Naive thymus-derived CD4-positive, alpha-beta T cell (primary cell): ENCODE results near the gene MYCL. TPM values are rescaled to one million over a fixed set of nuclear protein-coding genes. Genes with fewer than 3 reads are reported as not detected.

Experiments
- ATAC-seq: fragments of 150-1000 bp; cut with Tn5 transposase; 2 replicates; pipeline ENCODE4 v1.10.0; 2021; ENCODE audit warnings: mild to moderate bottlenecking, moderate library complexity
- CTCF ChIA-PET: fragments of 350-600 bp; sonication (Branson Sonifier 250); formaldehyde crosslinking; loops from one replicate; lab custom pipeline; 2021; ENCODE audit warnings: antibody characterized with exemption; lab: Charles Lee
- POLR2A ChIA-PET: fragments of 350-600 bp; sonication (Branson Sonifier 250); formaldehyde crosslinking; loops from one replicate; lab custom pipeline; 2021; ENCODE audit warnings: antibody characterized with exemption, inconsistent platforms; lab: Charles Lee
- DNase-seq, 9 donors: peaks; one replicate each; pipeline versions ENCODE4 v3.0.0 to v3.0.0-alpha.2; 2020 to 2022; ENCODE audit warnings: mixed read lengths in 1 of 9
- H3K27ac ChIP-seq: one replicate; pipeline ENCODE4 v1.7.0; 2013; ENCODE audit warnings: mild to moderate bottlenecking, low read depth, low read length, moderate library complexity
- H3K27me3 ChIP-seq, 2 donors: one replicate each; pipeline ENCODE4 v1.7.0; 2013; ENCODE audit warnings: low read length in 2 of 2, mild to moderate bottlenecking in 2 of 2, moderate library complexity in 2 of 2; ENCODE audit not compliant: control insufficient read depth in 2 of 2, insufficient read depth in 2 of 2
- H3K36me3 ChIP-seq, 3 experiments: 1 replicate in 2 of 3; 2 replicates in 1 of 3; pipeline ENCODE4 v1.7.0; 2013; ENCODE audit warnings: low read length in 3 of 3, mild to moderate bottlenecking in 3 of 3, moderate library complexity in 1 of 3; ENCODE audit not compliant: insufficient read depth in 3 of 3, control insufficient read depth in 2 of 3
- H3K4me1 ChIP-seq, 2 donors: one replicate each; pipeline ENCODE4 v1.7.0; 2013; ENCODE audit warnings: low read length in 2 of 2, mild to moderate bottlenecking in 2 of 2, moderate library complexity in 1 of 2; ENCODE audit not compliant: control insufficient read depth in 2 of 2, insufficient read depth in 2 of 2
- H3K4me3 ChIP-seq: 2 replicates; pipeline ENCODE4 v1.7.0; 2013; ENCODE audit warnings: mild to moderate bottlenecking, low read length
- H3K9me3 ChIP-seq, 3 experiments: 1 replicate in 2 of 3; 2 replicates in 1 of 3; pipeline ENCODE4 v1.7.0; 2013; ENCODE audit warnings: low read length in 3 of 3; ENCODE audit not compliant: control insufficient read depth in 2 of 3
- H3K27ac Mint-ChIP-seq, 9 donors: one replicate each; pipeline ENCODE4 v1.8.0; 2020 to 2022; ENCODE audit warnings: mixed read lengths in 9 of 9, mild to moderate bottlenecking in 8 of 9, moderate library complexity in 5 of 9, inconsistent platforms in 2 of 9
- H3K27me3 Mint-ChIP-seq, 5 donors: one replicate each; pipeline ENCODE4 v1.8.0; 2021 to 2022; ENCODE audit warnings: mixed read lengths in 5 of 5, mild to moderate bottlenecking in 1 of 5
- H3K36me3 Mint-ChIP-seq, 5 donors: one replicate each; pipeline ENCODE4 v1.8.0; 2020 to 2022; ENCODE audit warnings: mixed read lengths in 5 of 5, mild to moderate bottlenecking in 3 of 5, inconsistent platforms in 1 of 5
- H3K4me1 Mint-ChIP-seq, 7 donors: one replicate each; pipeline ENCODE4 v1.8.0; 2020 to 2022; ENCODE audit warnings: mixed read lengths in 7 of 7, mild to moderate bottlenecking in 3 of 7, inconsistent platforms in 1 of 7
- H3K4me3 Mint-ChIP-seq, 10 donors: one replicate each; pipeline ENCODE4 v1.8.0; 2020 to 2022; ENCODE audit warnings: mild to moderate bottlenecking in 10 of 10, mixed read lengths in 10 of 10, moderate library complexity in 6 of 10, inconsistent platforms in 2 of 10
- H3K9me3 Mint-ChIP-seq, 11 donors: one replicate each; pipeline ENCODE4 v1.8.0; 2020 to 2022; ENCODE audit warnings: mixed read lengths in 11 of 11, mild to moderate bottlenecking in 4 of 11, inconsistent platforms in 1 of 11, moderate library complexity in 1 of 11
- intact Hi-C, 2 donors: fragments of 100-400 bp; cut with micrococcal nuclease; formaldehyde crosslinking; loops; one replicate each; pipeline ENCODE4 v1.15.1; 2023
- polyA plus RNA-seq, 2 donors: library from polyadenylated mRNA; unstranded; fragments of 300-500 nt; fragmentation: Illumina TruSeq; gene quantifications; one replicate each; pipeline ENCODE4 v1.2.3, GENCODE V29; 2021
- total RNA-seq, 6 experiments: library from RNA in 5 of 6; stranded (reverse) in 5 of 6; gene quantifications; 1 replicate in 5 of 6; 2 replicates in 1 of 6; pipeline ENCODE4 v1.2.3 and lab custom pipeline; 2021 to 2026

The MYCL gene
- total and polyA plus RNA-seq, 7 experiments from 2014 or later = 0.05 to 8.1 (median 0.46) TPM; not detected in 2

DNA sequence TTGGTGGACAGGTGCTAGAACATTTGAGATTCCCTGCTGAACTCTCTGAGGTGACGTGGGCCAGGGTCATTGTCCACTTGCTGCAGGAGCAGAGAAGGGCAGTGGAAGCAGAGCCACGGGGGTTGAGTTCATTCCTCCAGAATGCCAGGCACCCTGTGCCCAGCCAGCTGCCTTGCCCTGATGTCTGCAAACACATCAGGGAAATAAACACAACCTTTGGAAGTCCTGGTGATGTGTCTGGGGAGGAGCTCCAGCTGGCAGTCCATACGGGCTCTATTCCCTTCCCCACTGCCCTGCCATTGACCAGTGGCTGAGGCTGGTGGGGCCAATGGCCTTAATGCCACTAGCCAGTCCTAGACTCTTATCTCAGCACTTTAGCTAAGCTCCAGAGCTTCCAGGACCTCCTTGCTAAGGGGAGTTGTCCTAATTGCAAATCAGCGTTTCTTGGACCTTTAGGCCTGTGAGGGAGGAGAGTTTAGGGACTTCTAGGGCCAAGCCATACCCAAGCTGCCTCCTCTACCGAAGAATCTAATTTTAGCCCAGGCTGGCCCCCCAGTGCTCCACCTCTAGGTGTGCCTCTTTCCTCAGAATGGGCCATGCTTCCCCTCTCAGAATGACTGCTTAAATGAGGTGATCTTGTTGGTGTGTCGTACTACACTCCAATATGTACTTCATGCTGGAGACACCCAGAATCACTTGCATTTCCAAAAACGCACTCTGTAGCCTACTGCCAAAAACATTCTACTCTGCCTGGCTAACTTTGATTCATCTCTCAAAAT, 27.3 kb upstream of the MYCL start:
- no peak overlapping the region for H3K27ac Mint-ChIP-seq
- H3K4me3 ChIP-seq = no peak overlapping the region
- H3K9me3 Mint-ChIP-seq = no peaks in the 10 kb centered on the region
- ATAC-seq (no peak), DNase-seq (no peak)
- no peaks in the 10 kb centered on the region for H3K9me3 ChIP-seq
- no peaks in the 10 kb centered on the region for H3K36me3 Mint-ChIP-seq
- no peak overlapping the region for H3K4me3 Mint-ChIP-seq
- no peaks in the 10 kb centered on the region for H3K36me3 ChIP-seq
- no peaks in the 10 kb centered on the region for H3K4me1 ChIP-seq
- peaks cover 0 to 6% (median 3%) of the 10 kb centered on the region in 5 donors for H3K27me3 Mint-ChIP-seq
- intact Hi-C loops = no loop called here
- H3K4me1 Mint-ChIP-seq = peaks cover 0 to 3% (median 0%) of the 10 kb centered on the region in 7 donors
- no peak overlapping the region for H3K27ac ChIP-seq
- H3K27me3 ChIP-seq = no peaks in the 10 kb centered on the region
- POLR2A ChIA-PET = no interaction called here
- CTCF ChIA-PET = interaction anchor here (0.5 to 0.8 kb wide), 3 partner anchors 8 to 62 kb away, joined by 3 to 6 read pairs (median 3); no protein-coding TSS in a partner anchor

GRCh38 chr1:39927538-39927937, 25.8 kb upstream of the MYCL start:
- no peak overlapping the region for H3K27ac ChIP-seq
- Mint-ChIP-seq H3K27ac (no peak overlapping the region), H3K9me3 (no peaks in the 10 kb centered on the region), H3K4me3 (no peak overlapping the region), H3K27me3 (peaks cover 0 to 5% (median 3%) of the 10 kb centered on the region in 5 donors), H3K4me1 (peaks cover 0 to 3% (median 0%) of the 10 kb centered on the region in 7 donors), H3K36me3 (no peaks in the 10 kb centered on the region)
- H3K4me1 ChIP-seq = no peaks in the 10 kb centered on the region
- no peak overlapping the region for H3K4me3 ChIP-seq
- ATAC-seq = no peak
- H3K9me3 ChIP-seq = no peaks in the 10 kb centered on the region
- ChIA-PET CTCF (no interaction called here), POLR2A (no interaction called here)
- no peaks in the 10 kb centered on the region for H3K27me3 ChIP-seq
- intact Hi-C loops = no loop called here
- H3K36me3 ChIP-seq = no peaks in the 10 kb centered on the region
- DNase-seq = no peak

- no peaks in the 10 kb centered on the region for H3K9me3 ChIP-seq
- ATAC-seq (no peak), DNase-seq (no peak)
- H3K9me3 Mint-ChIP-seq = no peaks in the 10 kb centered on the region
- intact Hi-C loops = no loop called here
- H3K4me1 ChIP-seq = no peaks in the 10 kb centered on the region
- H3K4me3 ChIP-seq = no peak overlapping the region
- H3K4me1 Mint-ChIP-seq = peaks cover 0 to 3% (median 0%) of the 10 kb centered on the region in 7 donors
- peaks cover 0 to 4% (median 1%) of the 10 kb centered on the region in 5 donors for H3K27me3 Mint-ChIP-seq
- H3K36me3 Mint-ChIP-seq = no peaks in the 10 kb centered on the region
- no peak overlapping the region for H3K27ac Mint-ChIP-seq
- no peaks in the 10 kb centered on the region for H3K36me3 ChIP-seq
- CTCF ChIA-PET = no interaction called here
- no peaks in the 10 kb centered on the region for H3K27me3 ChIP-seq
- no peak overlapping the region for H3K4me3 Mint-ChIP-seq
- POLR2A ChIA-PET = no interaction called here
- H3K27ac ChIP-seq = no peak overlapping the region
These were observed 25.1 kb upstream of the MYCL start for GRCh38 chr1:39926820-39927219.

DNA sequence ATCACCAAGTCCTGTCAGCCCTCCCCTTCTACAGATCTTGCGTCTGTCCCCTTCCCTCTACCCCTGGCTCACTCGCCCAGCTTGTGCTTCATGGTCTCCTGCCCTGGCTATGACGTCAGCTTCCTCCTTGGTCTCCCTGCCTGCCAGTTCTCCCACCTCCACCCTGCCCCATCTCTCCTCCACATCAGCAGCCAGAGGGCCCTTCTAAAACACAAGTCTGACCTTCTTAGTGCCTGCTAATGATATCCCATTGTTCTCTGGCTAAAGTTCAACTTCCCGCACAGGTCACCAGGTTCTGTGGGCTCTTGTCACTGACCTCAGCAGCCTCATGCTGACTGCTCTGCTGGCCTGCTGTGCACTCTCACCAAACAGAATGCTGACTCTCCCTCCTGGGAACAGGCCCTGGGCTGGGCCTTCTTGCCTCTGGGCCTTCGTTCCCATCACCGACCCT, 24.7 kb upstream of the MYCL start:
- Histone ChIP-seq H3K4me3 (no peak overlapping the region), H3K36me3 (no peaks in the 10 kb centered on the region), H3K27me3 (no peaks in the 10 kb centered on the region), H3K27ac (no peak overlapping the region), H3K9me3 (no peaks in the 10 kb centered on the region), H3K4me1 (no peaks in the 10 kb centered on the region)
- ChIA-PET POLR2A (no interaction called here), CTCF (interaction anchor here (1.1 kb wide), 1 partner anchor 48 kb away, joined by 3 read pairs; no protein-coding TSS in a partner anchor)
- H3K36me3 Mint-ChIP-seq = no peaks in the 10 kb centered on the region
- H3K4me3 Mint-ChIP-seq = no peak overlapping the region
- peaks cover 0 to 3% (median 0%) of the 10 kb centered on the region in 7 donors for H3K4me1 Mint-ChIP-seq
- peaks cover 0 to 4% (median 0%) of the 10 kb centered on the region in 5 donors for H3K27me3 Mint-ChIP-seq
- no peak for DNase-seq
- H3K9me3 Mint-ChIP-seq = no peaks in the 10 kb centered on the region
- no peak overlapping the region for H3K27ac Mint-ChIP-seq
- no peak for ATAC-seq
- intact Hi-C loops = no loop called here

- CTCF ChIA-PET = interaction anchor here (1.1 kb wide), 1 partner anchor 48 kb away, joined by 3 read pairs; no protein-coding TSS in a partner anchor
These were observed 24.1 kb upstream of the MYCL start for GRCh38 chr1:39925721-39926342.

GRCh38 chr1:39922251-39922688, 20.6 kb upstream of the MYCL start:
- no peaks in the 10 kb centered on the region for H3K36me3 ChIP-seq
- no peak overlapping the region for H3K4me3 ChIP-seq
- H3K9me3 ChIP-seq = no peaks in the 10 kb centered on the region
- Mint-ChIP-seq H3K4me1 (peaks cover 0 to 3% (median 0%) of the 10 kb centered on the region in 7 donors), H3K4me3 (no peak overlapping the region), H3K27me3 (peaks cover 0 to 9% (median 4%) of the 10 kb centered on the region in 5 donors), H3K9me3 (no peaks in the 10 kb centered on the region), H3K27ac (peak overlapping the region in 1 of 9 donors; percentile 49), H3K36me3 (no peaks in the 10 kb centered on the region)
- ATAC-seq = no peak
- intact Hi-C loops = no loop called here
- ChIA-PET CTCF (interaction anchor here (1.4 kb wide), 1 partner anchor 23 kb away, joined by 3 read pairs; no protein-coding TSS in a partner anchor), POLR2A (no interaction called here)
- no peaks in the 10 kb centered on the region for H3K4me1 ChIP-seq
- no peak overlapping the region for H3K27ac ChIP-seq
- H3K27me3 ChIP-seq = no peaks in the 10 kb centered on the region
- DNase-seq = no peak

More at GRCh38 chr1:39925721-39926342, 24.1 kb upstream of the MYCL start:
- no peak overlapping the region for H3K27ac Mint-ChIP-seq
- Histone ChIP-seq H3K27me3 (no peaks in the 10 kb centered on the region), H3K9me3 (no peaks in the 10 kb centered on the region), H3K4me3 (no peak overlapping the region), H3K4me1 (no peaks in the 10 kb centered on the region), H3K27ac (no peak overlapping the region), H3K36me3 (no peaks in the 10 kb centered on the region)
- no peak overlapping the region for H3K4me3 Mint-ChIP-seq
- no peaks in the 10 kb centered on the region for H3K36me3 Mint-ChIP-seq
- no peak for DNase-seq
- intact Hi-C loops = no loop called here
- H3K27me3 Mint-ChIP-seq = peaks cover 0 to 4% (median 0%) of the 10 kb centered on the region in 5 donors
- no peaks in the 10 kb centered on the region for H3K9me3 Mint-ChIP-seq
- ATAC-seq = peak; percentile 66
- POLR2A ChIA-PET = interaction anchor here (0.5 kb wide), 1 partner anchor 107 kb away, joined by 3 read pairs; no protein-coding TSS in a partner anchor
- H3K4me1 Mint-ChIP-seq = peaks cover 0 to 3% (median 0%) of the 10 kb centered on the region in 7 donors
